ENCODE measurements around the gene ARL4C. TPM values are rescaled to one million over a fixed set of nuclear protein-coding genes. Genes with fewer than 3 reads are reported as not detected.

ARL4C gene
- total RNA-seq, 1 donor from 2014 or later = 18.8 TPM

DNA sequence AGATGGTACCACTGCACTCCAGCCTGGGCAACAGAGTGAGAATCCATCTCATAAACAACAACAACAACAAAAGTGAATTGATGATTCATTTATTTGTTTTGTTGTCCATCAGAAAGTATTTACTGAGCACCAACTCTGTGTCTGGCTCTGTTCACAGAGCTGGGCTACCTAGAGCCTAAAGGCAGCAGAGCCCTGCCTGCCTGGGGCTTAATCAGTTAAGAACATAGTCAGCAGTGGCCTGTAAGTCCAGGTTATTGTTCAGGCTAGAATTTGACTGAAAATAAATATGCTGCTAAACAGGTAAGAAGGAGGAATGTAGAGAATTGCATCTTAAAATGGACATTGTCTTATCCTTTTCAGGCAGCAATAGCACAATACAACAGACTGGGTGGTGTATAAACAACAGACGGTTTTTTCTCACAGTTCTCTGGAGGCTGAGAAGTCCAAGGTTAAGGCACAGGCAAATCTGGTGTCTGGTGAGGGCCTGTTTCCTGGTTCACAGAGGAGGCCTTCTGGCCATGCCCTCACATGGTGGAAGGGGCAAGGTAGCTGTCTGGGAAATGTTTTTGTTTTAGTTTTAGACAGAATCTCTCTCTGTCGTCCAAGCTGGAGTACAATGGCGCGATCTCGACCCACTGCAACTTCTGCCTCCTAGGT, 22.2 kb upstream of the ARL4C start:
- TF ChIP-seq, protein P1, sequence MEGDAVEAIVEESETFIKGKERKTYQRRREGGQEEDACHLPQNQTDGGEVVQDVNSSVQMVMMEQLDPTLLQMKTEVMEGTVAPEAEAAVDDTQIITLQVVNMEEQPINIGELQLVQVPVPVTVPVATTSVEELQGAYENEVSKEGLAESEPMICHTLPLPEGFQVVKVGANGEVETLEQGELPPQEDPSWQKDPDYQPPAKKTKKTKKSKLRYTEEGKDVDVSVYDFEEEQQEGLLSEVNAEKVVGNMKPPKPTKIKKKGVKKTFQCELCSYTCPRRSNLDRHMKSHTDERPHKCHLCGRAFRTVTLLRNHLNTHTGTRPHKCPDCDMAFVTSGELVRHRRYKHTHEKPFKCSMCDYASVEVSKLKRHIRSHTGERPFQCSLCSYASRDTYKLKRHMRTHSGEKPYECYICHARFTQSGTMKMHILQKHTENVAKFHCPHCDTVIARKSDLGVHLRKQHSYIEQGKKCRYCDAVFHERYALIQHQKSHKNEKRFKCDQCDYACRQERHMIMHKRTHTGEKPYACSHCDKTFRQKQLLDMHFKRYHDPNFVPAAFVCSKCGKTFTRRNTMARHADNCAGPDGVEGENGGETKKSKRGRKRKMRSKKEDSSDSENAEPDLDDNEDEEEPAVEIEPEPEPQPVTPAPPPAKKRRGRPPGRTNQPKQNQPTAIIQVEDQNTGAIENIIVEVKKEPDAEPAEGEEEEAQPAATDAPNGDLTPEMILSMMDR (IDR thresholded peaks at IDR 0.05) = no peak
- intact Hi-C loops (cut with DNase I) = no loop called here
- no peaks in the 10 kb centered on the region for H3K36me3 ChIP-seq
- no peak overlapping the region for H3K27ac ChIP-seq
- no peaks in the 10 kb centered on the region for H3K9me3 ChIP-seq
- H3K4me1 ChIP-seq = no peaks in the 10 kb centered on the region
- no peak overlapping the region for H3K4me3 ChIP-seq
- DNase-seq (ENCODE audit: low spot score in 2 of 2) = no peak
- no peaks in the 10 kb centered on the region for H3K27me3 ChIP-seq

DNA sequence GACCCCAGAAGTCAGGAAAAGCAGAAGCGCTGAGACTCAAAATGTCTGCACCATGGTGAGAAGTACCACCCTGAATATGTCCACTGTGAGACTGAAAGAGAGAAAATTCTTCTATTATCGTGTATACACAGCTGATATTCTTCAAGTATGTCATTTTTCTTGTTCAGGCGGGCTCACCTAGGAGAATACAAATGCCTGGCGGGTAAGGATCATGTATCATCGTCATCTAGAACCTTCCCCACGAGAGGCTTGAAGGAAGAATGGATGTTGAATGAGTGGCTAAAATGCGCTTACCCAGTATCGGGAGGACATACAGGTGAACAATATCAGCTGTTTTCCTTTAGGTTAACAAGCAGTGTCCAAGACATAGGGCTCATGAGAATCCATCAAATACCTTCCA, 21.1 kb upstream of the ARL4C start:
- no peaks in the 10 kb centered on the region for H3K4me1 ChIP-seq
- intact Hi-C loops (cut with DNase I) = no loop called here
- TF ChIP-seq, protein P1 (IDR thresholded peaks at IDR 0.05) = no peak
- no peaks in the 10 kb centered on the region for H3K9me3 ChIP-seq
- no peak overlapping the region for H3K4me3 ChIP-seq
- no peak for DNase-seq (ENCODE audit: low spot score in 2 of 2)
- no peak overlapping the region for H3K27ac ChIP-seq
- no peaks in the 10 kb centered on the region for H3K36me3 ChIP-seq
- no peaks in the 10 kb centered on the region for H3K27me3 ChIP-seq

DNA sequence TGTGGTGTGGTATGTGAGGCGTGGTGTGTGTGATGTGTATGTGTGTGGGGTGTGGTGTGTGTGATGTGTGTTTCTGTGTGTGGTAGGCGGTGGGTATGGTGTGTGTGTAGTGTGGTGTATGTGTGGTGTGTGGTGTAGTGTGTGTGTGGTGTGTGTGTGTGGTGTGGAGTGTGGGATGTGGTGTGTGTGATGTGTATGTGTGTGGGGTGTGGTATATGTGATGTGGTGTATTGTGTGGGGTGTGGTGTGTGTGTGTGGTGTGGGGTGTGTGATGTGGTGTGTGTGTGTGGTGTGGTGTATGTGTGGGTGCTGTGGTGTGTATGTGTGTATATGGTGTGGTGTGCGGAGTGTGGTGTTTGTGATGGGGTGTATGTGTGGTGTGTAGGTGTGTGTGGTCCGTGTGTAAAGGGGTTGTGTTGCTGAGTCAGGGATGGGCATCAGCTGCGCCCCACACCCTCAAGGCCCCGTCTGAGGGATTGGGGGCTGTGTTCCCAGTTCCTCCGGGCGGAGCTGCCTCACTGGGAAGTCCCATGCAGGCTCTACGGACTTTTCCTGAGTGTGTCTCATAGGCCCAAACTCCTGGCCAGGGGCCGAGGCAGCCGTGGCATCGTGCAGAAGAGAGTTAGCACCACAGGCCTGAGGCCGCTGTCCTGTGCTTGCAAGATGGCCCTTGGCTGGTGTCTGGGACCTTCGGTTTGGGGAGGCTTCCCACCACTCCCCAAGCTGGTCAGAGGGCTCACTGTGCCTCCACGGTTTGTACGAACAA, 18.2 kb upstream of the ARL4C start:
- Histone ChIP-seq H3K36me3 (no peaks in the 10 kb centered on the region), H3K4me1 (no peaks in the 10 kb centered on the region), H3K27ac (no peak overlapping the region), H3K9me3 (no peaks in the 10 kb centered on the region), H3K4me3 (no peak overlapping the region), H3K27me3 (no peaks in the 10 kb centered on the region)
- TF ChIP-seq, protein P1 (IDR thresholded peaks at IDR 0.05) = no peak
- no peak for DNase-seq (ENCODE audit: low spot score in 2 of 2)
- intact Hi-C loops (cut with DNase I) = no loop called here

DNA sequence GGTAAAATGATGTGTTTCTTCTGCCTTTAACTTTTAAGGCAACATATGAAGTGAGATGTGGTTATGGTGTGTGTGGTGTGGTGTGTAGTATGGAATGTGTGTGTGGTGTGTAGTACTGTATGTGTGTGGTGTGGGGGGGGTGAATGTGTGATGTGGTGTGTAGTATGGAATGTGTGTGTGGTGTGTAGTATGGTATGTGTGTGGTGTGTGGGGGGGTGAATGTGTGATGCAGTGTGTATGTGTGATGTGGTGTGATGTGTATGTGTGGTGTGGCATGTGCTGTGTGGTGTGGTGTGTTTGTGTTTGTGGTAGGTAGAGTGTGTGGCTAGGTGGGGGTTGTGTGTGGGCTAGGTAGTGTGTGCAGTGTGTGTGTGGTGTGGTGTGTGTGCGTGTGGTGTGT, 17.2 kb upstream of the ARL4C start:
- Histone ChIP-seq H3K4me3 (no peak overlapping the region), H3K27ac (no peak overlapping the region), H3K27me3 (no peaks in the 10 kb centered on the region), H3K36me3 (no peaks in the 10 kb centered on the region), H3K9me3 (no peaks in the 10 kb centered on the region), H3K4me1 (no peaks in the 10 kb centered on the region)
- TF ChIP-seq, protein P1 (IDR thresholded peaks at IDR 0.05) = no peak
- intact Hi-C loops (cut with DNase I) = no loop called here
- DNase-seq (ENCODE audit: low spot score in 2 of 2) = no peak

DNA sequence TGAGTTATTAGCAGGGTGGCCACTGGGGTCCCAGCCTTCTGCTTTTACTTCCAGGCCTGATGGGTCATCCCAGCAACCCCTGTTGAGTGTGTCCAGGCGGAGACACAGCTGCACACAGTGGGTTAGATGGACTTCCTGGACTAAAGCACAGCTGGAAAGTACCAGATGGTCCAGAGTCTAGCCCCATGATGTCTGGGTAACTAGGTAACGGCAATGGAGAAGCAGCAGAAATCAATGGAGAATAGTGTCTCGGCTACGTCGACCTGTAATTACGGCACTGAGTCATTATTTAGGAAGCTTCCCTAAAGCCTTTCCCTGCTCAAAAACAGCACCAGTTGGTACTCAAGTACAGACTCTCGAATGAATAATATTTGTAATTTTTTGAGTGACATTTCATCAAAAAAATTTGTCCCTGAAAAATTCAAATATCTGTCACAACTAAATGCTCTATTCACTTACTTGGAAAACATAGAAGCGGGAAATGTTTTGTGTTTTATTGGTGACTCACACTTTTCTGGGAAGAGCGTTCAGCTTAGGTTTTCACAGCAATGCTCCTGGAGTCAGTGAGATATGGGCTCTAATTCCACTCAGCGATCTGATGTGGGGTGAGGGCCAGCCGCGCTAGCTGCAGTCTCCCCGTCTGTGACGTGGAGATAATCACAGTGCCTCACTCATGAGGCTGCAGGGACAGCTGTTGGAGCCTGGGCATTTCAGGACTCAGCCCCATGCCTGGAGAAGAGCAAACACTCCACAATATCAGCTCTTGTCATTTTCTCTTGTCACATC, 16.2 kb upstream of the ARL4C start:
- H3K27ac ChIP-seq = no peak overlapping the region
- no peak for DNase-seq (ENCODE audit: low spot score in 2 of 2)
- H3K9me3 ChIP-seq = no peaks in the 10 kb centered on the region
- H3K27me3 ChIP-seq = no peaks in the 10 kb centered on the region
- TF ChIP-seq, protein P1 (IDR thresholded peaks at IDR 0.05) = no peak
- H3K4me3 ChIP-seq = no peak overlapping the region
- intact Hi-C loops (cut with DNase I) = no loop called here
- no peaks in the 10 kb centered on the region for H3K36me3 ChIP-seq
- H3K4me1 ChIP-seq = no peaks in the 10 kb centered on the region
